Mammary epithelial cell (primary cell): ENCODE data around the gene TCF12.

Source experiments
- EZH2 ChIP-seq: IDR thresholded peaks from 2 replicates; pipeline ENCODE4 v1.6.1; 2012; ENCODE audit warnings: low read length, inconsistent platforms, borderline replicate concordance
- TF ChIP-seq, protein P1 (sequence below), 2 donors: IDR thresholded peaks in 1 of 2; conservative IDR thresholded peaks in 1 of 2; 2 replicates each; pipeline ENCODE4 v1.5.1; 2011 to 2012; ENCODE audit warnings: inconsistent platforms in 2 of 2, low read length in 2 of 2, mild to moderate bottlenecking in 2 of 2, control low read depth in 1 of 2, low read depth in 1 of 2; ENCODE audit not compliant: insufficient read depth in 1 of 2; ENCODE audit errors: extremely low read depth in 1 of 2

DNA sequence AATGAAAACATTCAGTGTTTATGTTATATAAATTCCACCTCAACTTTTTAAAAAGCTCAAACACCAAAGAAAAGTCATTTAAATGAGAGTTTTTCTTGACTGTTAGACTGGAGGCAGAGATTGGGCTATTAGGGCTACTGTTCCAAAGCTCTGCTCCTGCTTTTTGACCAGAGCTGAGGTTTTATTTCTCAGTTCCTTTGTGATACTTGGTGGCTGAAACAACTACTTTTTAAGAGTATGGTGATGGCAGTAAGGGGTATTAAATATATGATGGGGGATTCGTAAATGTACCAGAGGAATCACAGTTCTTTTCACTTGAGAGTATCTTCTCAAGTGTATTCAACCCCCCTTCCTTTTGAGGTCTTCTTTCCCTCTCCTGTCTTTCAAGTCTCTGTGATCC lies 271.8 kb downstream of the TCF12 start:
- TF ChIP-seq EZH2, result no peak
- TF ChIP-seq, protein P1, sequence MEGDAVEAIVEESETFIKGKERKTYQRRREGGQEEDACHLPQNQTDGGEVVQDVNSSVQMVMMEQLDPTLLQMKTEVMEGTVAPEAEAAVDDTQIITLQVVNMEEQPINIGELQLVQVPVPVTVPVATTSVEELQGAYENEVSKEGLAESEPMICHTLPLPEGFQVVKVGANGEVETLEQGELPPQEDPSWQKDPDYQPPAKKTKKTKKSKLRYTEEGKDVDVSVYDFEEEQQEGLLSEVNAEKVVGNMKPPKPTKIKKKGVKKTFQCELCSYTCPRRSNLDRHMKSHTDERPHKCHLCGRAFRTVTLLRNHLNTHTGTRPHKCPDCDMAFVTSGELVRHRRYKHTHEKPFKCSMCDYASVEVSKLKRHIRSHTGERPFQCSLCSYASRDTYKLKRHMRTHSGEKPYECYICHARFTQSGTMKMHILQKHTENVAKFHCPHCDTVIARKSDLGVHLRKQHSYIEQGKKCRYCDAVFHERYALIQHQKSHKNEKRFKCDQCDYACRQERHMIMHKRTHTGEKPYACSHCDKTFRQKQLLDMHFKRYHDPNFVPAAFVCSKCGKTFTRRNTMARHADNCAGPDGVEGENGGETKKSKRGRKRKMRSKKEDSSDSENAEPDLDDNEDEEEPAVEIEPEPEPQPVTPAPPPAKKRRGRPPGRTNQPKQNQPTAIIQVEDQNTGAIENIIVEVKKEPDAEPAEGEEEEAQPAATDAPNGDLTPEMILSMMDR (conservative IDR thresholded peaks at IDR 0.05 in 1 of 2, IDR thresholded peaks at IDR 0.05 in 1 of 2; ENCODE audit: extremely low read depth in 1 of 2, insufficient read depth in 1 of 2, low read depth in 1 of 2, low read length in 2 of 2), result no peak
